Uterus (tissue), 4 donors: ENCODE measurements around the gene FAXC. TPM values are rescaled to one million over a fixed set of nuclear protein-coding genes. Genes with fewer than 3 reads are reported as not detected.

ENCODE experiments used
- DNase-seq, 2 donors: peaks; one replicate each; pipeline ENCODE4 v3.0.0-alpha.2; 2019 to 2020
- H3K27ac ChIP-seq, 2 donors: fragments of 200-600 bp; sonication (generic); 1 replicate in 1 of 2; 2 replicates in 1 of 2; pipeline ENCODE4 v1.5.1; 2016 to 2018
- H3K27me3 ChIP-seq, 2 donors: fragments of 200-600 bp; sonication (generic); one replicate each; pipeline ENCODE4 v1.5.1; 2018 to 2019; ENCODE audit warnings: control low read depth in 1 of 2
- H3K36me3 ChIP-seq, 2 donors: fragments of 200-600 bp; sonication (generic); one replicate each; pipeline ENCODE4 v1.5.1; 2019; ENCODE audit warnings: control low read depth in 1 of 2
- H3K4me1 ChIP-seq, 2 donors: fragments of 200-600 bp; sonication (generic); one replicate each; pipeline ENCODE4 v1.5.1; 2018 to 2019; ENCODE audit warnings: control low read depth in 1 of 2
- H3K4me3 ChIP-seq, 2 donors: fragments of 200-600 bp; sonication (generic); 1 replicate in 1 of 2; 2 replicates in 1 of 2; pipeline ENCODE4 v1.5.1; 2018 to 2019; ENCODE audit warnings: mild to moderate bottlenecking in 1 of 2
- H3K9me3 ChIP-seq, 2 donors: fragments of 200-600 bp; sonication (generic); one replicate each; pipeline ENCODE4 v1.5.1; 2019; ENCODE audit warnings: control low read depth in 1 of 2
- POLR2A ChIP-seq, 2 donors: fragments of 450-650 bp; IDR thresholded peaks; one replicate each; pipeline ENCODE4 v1.6.1; 2016; ENCODE audit warnings: antibody characterized with exemption in 2 of 2, mild to moderate bottlenecking in 1 of 2, moderate library complexity in 1 of 2
- intact Hi-C: fragments of 100-400 bp; cut with DNase I; formaldehyde crosslinking; loops from one replicate; pipeline ENCODE4 v1.15.1; 2023; ENCODE audit warnings: low total_unique reads
- total RNA-seq, 4 donors: library from RNA; depleted of rRNA in 3 of 4; stranded (reverse); fragments of >200 nt in 3 of 4; gene quantifications; one replicate each; pipeline versions ENCODE4 v1.1.0 to v1.2.4, GENCODE V29; 2014 to 2023
- TF ChIP-seq, protein P1 (sequence below), 4 experiments: fragments of 200-600 bp in 2 of 4; fragments of 450-650 bp in 2 of 4; sonication (generic) in 2 of 4; IDR thresholded peaks; one replicate each; pipeline ENCODE4 v1.5.1; 2016 to 2019; ENCODE audit warnings: antibody characterized with exemption in 4 of 4, mild to moderate bottlenecking in 2 of 4, moderate library complexity in 1 of 4
- donor health status: DM: yes; HTN: yes; CAD: no.

Gene FAXC
- total RNA-seq, 4 donors from 2014 or later: 2.8 to 11.3 (median 8.9) TPM

DNA sequence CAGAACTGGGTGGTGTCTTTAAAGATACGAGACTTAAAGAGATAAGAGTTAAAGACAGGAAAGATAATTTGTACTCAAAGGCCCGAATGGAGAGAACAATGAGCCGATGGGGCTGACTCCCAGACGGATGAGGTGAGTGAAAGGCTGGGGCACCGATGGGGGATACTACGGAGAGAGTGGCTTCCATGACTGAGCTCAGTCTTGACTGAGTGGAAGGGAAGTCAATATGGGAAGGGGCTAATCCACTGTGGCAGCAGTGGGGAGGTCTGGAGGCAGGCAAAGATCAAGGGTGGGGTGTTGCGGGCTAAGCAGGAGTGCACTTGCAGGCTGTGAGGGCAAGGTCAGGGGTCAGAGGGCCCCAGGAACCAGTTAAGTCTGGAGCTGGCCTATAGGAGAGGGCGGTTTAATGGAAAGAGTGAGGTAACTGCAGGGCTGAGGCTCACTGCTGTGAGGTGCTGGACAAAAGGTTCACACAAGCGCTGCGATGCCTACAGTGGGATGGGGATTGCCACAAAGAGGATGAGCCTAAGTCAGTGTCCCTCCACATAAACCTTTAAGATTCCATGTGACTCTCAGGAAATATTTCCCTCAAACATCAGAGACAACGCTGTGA, 42.1 kb downstream of the FAXC start:
- Histone ChIP-seq H3K27me3 (no peaks in the 10 kb centered on the region), H3K4me3 (no peak overlapping the region), H3K27ac (no peak overlapping the region), H3K36me3 (no peaks in the 10 kb centered on the region), H3K4me1 (no peaks in the 10 kb centered on the region), H3K9me3 (no peaks in the 10 kb centered on the region)
- intact Hi-C loops: no loop called here
- TF ChIP-seq, protein P1, sequence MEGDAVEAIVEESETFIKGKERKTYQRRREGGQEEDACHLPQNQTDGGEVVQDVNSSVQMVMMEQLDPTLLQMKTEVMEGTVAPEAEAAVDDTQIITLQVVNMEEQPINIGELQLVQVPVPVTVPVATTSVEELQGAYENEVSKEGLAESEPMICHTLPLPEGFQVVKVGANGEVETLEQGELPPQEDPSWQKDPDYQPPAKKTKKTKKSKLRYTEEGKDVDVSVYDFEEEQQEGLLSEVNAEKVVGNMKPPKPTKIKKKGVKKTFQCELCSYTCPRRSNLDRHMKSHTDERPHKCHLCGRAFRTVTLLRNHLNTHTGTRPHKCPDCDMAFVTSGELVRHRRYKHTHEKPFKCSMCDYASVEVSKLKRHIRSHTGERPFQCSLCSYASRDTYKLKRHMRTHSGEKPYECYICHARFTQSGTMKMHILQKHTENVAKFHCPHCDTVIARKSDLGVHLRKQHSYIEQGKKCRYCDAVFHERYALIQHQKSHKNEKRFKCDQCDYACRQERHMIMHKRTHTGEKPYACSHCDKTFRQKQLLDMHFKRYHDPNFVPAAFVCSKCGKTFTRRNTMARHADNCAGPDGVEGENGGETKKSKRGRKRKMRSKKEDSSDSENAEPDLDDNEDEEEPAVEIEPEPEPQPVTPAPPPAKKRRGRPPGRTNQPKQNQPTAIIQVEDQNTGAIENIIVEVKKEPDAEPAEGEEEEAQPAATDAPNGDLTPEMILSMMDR (IDR thresholded peaks at IDR 0.05): no peak
- TF ChIP-seq POLR2A (IDR thresholded peaks at IDR 0.05): no peak
- DNase-seq: no peak

DNA sequence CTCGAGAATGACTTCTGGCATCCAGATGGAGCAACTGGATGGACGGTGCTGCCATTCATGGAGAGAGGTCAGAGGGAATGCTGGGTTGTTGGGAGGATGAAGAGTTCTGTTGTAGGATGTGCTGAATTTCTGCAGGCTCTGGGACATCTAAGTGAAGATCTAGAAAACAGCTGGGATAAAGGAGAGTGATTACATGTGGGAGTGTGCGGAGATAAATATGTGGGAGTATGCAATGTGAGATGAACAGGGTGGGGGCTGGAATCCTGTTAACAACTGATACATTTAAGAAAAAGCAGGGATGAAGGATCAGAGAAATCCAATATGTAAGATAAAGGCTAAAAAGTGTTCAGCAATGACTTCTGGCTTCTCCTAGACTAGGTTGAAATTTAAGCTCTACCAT, 43.1 kb downstream of the FAXC start:
- no peaks in the 10 kb centered on the region for H3K27me3 ChIP-seq
- no peaks in the 10 kb centered on the region for H3K36me3 ChIP-seq
- DNase-seq: no peak
- no peak overlapping the region for H3K27ac ChIP-seq
- intact Hi-C loops: no loop called here
- H3K4me1 ChIP-seq: no peaks in the 10 kb centered on the region
- TF ChIP-seq, protein P1 (IDR thresholded peaks at IDR 0.05): no peak
- TF ChIP-seq POLR2A (IDR thresholded peaks at IDR 0.05): no peak
- H3K4me3 ChIP-seq: no peak overlapping the region
- no peaks in the 10 kb centered on the region for H3K9me3 ChIP-seq

- no peak overlapping the region for H3K4me3 ChIP-seq
- H3K9me3 ChIP-seq: no peaks in the 10 kb centered on the region
- intact Hi-C loops: no loop called here
- DNase-seq: no peak
- no peaks in the 10 kb centered on the region for H3K4me1 ChIP-seq
- TF ChIP-seq, protein P1 (IDR thresholded peaks at IDR 0.05): no peak
- no peak for TF ChIP-seq POLR2A (IDR thresholded peaks at IDR 0.05)
- no peak overlapping the region for H3K27ac ChIP-seq
- H3K36me3 ChIP-seq: no peaks in the 10 kb centered on the region
- H3K27me3 ChIP-seq: no peaks in the 10 kb centered on the region
Observed at GRCh38 chr6:99305021-99305554, 44.4 kb downstream of the FAXC start.

GRCh38 chr6:99297415-99297814, 52.1 kb downstream of the FAXC start:
- intact Hi-C loops: no loop called here
- no peak overlapping the region for H3K27ac ChIP-seq
- H3K27me3 ChIP-seq: no peaks in the 10 kb centered on the region
- DNase-seq: no peak
- H3K36me3 ChIP-seq: no peaks in the 10 kb centered on the region
- H3K4me1 ChIP-seq: no peaks in the 10 kb centered on the region
- no peaks in the 10 kb centered on the region for H3K9me3 ChIP-seq
- TF ChIP-seq, protein P1 (IDR thresholded peaks at IDR 0.05): no peak
- no peak for TF ChIP-seq POLR2A (IDR thresholded peaks at IDR 0.05)
- H3K4me3 ChIP-seq: no peak overlapping the region

GRCh38 chr6:99297006-99297405, 52.5 kb downstream of the FAXC start:
- H3K4me1 ChIP-seq: no peaks in the 10 kb centered on the region
- no peak for TF ChIP-seq POLR2A (IDR thresholded peaks at IDR 0.05)
- TF ChIP-seq, protein P1 (IDR thresholded peaks at IDR 0.05): no peak
- intact Hi-C loops: no loop called here
- no peaks in the 10 kb centered on the region for H3K27me3 ChIP-seq
- no peak for DNase-seq
- no peaks in the 10 kb centered on the region for H3K9me3 ChIP-seq
- no peak overlapping the region for H3K4me3 ChIP-seq
- no peak overlapping the region for H3K27ac ChIP-seq
- no peaks in the 10 kb centered on the region for H3K36me3 ChIP-seq
